NCI-H2196 treated with DMSO at 0.1 percent for 48 hours (cell line): Measurements from ENCODE around the gene SLC13A5.
"Not testable (repeated sequence)": the region's sequence is repeated elsewhere in the genome, so short reads cannot be mapped to it uniquely, and the experiment has no call there.

ENCODE experiments used
- DNase-seq: peaks from one replicate; lab custom pipeline; 2025; ENCODE audit not compliant: unreplicated experiment; lab: John Stamatoyannopoulos, UW

Gene SLC13A5

DNA sequence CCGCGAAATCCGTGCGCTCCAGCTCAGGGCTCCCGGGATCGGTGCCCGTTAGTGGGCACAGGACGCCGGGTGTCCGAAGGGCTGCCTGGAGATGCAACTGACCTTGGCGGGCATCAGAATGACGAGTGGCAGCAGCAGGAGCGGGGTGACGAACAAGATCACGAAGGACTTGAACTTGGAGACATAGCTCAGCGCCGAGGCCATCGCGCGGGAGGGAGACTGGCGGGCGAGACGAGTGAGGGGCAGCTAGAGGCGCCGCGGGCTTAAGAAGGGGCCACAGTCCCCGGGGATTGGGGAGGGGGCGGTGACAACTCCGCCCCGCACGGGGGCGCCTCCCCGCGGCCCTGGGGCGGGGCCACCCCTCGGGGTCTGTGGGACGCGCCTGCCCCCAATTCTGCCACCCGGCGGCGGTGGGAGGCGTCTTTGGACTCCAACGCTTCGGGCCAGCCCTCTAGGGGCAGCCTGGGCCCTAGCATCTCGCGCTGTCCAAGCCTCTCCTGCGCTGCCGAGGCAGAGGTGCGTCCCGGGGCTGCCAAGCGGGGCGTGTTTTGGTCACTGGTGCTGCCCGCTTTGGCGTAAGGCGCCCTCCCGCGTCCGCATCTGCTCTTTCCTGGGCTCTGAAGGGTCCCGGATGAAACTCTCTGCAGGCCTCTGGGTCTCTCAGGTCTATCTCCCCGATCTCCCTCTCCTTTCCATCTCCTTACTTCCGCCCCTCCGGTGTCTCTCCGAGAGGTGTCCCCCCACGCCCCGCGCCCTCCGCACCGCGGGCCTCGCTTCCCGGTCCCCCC is at the start of gene SLC13A5:
Gene SLC13A5 (minus strand): TSS at position 240 of the 788 bp plus-strand sequence. CDS start 36 bp downstream, at position 204.
- DNase-seq = no peak

DNA sequence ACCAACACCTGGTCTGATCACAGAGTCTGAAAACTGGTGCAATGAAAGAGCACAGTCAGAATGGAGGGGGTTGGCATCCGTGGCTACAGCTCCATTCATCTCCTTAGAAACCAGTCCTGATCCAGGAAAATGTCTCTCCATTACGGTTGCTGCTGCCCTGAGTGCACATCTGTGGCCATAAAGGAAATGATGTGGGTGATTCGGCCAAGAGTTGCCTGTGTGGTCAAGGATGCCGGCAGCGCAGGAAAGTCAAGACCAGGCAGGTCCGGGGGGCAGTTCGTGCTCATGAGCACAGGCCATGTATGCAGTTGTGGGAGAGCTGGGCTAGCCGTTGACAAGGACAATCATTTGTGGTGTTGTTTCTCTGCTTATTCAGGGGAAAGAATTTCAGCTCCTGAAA is 48.6 kb upstream of the SLC13A5 start:
- no peak for DNase-seq

DNA sequence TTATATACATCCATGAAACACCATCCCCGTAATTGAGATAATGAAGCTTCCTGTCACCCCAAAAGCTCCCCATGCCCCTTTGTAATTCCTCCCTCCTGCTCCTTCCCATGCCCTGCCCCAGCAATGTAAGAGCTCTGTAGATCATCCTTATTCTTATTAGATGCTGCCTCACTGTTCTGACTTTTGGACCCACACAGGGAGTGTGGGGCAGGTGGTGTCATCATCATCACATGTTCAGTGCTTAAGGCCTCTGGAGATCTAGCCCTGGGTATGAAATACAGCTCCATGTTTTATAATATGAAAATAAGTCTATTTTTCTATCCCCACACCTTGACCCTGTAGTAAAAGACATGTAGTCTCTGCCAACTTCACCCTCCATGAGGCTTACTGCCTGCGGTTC is 44.6 kb upstream of the SLC13A5 start:
- DNase-seq = no peak

DNA sequence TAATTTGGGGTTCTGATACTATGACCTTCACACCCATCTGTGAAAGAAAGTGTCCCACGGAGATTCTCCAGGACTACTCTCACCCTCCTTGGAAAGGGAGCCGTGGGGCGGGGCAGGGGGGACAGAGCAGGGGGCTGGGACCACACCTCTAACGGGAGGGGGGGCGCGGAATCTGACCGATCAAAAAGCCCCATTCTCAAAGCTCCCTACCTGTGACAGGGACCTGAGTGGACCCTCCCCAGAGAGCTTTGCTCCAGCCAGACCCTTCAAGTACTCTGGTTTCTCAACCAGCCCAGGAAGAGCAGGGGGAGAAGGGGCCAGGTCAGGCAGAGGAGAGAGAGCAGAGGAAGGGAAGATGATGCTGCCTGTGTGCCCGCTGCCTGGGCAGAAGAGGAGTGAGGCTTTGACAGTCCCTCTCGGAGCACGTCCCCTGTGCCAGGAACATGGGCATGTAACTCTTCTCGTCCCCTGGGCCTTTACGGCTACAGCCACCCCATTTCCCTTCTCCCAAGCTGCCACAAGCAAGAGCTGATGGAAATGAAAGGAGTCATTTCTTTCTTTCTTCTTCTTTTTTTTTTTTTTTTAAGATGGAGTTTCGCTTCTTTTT is 43.4 kb upstream of the SLC13A5 start:
- DNase-seq = no peak

DNA sequence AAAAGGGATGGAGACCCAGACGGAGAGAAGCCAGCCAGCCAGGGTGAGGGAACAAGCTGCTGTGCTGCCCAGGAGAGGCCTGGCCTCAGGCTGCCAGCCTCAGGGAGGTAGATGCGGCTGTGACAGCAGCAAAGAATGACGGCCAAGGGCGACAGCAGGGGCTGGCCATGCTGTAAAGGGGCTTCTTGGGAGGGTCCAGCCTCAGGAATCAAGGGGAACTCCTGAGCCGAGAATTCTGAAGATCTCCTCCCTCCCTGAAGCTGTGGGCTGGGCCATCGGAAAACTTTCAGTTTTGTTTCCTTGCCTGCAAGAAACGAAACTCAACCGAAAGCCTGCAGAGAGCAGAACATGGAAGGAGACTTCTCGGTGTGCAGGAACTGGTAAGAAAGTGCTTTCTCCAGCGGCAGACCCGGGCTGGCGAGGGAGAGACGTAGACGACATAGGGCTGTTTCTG is 42.6 kb upstream of the SLC13A5 start, which contains the start of gene XAF1:
Gene XAF1 (plus strand): TSS at position 316 of the 454 bp plus-strand sequence. CDS start 33 bp downstream, at position 349.
- DNase-seq = no peak

DNA sequence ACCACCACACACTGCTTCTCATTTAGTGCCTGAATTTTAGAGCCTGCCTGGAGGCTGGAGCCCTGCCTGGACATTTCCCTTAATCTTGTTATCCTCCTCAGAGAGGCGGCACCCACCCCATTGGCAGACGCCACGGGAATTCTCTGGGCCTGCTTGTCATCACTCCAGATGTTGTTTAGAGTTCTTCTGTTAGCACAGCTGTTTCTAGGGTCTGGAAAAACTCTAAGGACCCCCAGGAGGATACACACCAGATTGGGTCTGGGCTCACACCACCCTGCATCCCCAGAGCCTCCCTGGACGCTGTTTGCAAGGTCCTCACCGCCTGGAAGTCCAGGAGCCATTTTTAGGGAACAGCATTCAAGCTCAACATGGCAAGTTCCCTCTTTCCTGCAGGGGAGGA is 42.1 kb upstream of the SLC13A5 start:
- no peak for DNase-seq

DNA sequence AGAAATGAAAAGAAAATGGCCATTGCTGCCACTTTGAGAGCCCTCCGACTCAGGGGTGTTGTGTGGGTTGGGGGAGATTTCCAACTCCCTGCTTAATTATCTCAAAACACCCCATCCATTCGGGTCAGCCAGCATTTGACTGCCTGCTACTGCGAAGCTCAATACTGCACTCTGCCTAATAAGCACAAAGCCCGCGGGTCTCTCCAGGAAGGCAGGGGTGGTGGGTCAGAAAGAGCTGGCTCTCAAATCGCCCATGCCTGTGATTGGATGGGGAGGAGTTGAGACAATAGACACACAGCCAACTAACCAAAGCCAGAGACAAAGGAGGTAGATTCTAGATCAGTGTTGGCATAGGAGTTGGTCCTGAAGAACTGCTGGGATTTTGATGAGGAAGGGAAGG is 40.4 kb upstream of the SLC13A5 start:
- DNase-seq = no peak

DNA sequence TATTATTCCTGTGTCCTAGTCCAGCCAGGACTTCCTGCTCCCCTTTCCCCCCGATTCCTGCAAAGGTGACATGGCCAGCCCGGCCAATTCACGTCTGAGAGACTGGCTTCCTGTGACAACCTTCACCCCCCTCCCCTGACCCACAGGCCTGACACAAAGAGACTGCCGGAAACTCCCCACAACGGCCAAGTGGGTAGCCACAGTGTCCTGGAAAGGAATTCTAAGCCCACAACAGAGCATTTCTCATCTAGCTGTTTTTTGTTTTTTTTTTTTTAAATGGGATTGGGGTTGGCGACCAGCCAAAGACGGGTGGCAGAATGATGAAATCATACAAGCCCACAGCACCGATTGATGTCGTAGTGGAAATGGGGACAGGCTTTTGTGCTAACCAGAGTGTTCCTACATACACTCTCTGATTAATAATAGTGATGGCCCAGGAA is 39.9 kb upstream of the SLC13A5 start:
- no peak for DNase-seq

DNA sequence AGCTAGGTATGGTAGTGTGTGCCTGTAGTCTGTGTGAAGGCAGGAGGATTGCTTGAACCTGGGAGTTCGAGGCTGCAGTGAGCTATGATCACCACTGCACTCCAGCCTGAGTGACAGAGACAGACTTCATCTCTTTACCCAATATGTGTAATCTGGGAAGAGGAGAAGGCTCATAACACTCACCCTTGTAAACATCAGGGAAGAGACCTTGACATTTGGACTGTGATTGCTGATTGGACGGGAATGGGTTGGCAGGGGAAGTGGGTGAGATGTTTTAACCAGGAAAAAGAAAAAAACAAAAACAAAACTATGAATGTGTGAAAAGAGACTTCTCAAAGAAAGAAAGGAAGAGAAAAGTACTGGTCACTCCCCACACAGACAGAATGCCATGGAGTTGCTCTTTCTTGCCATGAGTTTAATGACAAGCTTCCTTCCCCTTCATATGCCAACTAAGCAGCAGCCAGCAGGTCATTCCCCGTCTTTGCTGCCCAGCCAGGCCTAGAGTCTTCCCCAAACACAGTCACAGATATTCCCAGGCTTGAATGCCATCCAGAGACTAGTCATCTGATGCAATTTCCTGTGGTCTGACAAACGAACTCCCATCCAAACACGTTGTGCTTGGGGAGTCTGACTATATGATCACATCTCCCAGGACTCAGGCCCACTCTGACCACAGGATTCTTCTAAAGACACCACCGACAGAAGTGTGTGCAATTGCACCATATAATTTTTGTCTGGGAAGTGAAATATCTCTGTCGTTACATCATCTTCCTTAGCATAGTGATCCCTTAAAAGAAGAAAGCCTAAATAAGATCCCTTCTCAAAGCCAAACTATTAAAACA is 39.1 kb upstream of the SLC13A5 start:
- DNase-seq = no peak

DNA sequence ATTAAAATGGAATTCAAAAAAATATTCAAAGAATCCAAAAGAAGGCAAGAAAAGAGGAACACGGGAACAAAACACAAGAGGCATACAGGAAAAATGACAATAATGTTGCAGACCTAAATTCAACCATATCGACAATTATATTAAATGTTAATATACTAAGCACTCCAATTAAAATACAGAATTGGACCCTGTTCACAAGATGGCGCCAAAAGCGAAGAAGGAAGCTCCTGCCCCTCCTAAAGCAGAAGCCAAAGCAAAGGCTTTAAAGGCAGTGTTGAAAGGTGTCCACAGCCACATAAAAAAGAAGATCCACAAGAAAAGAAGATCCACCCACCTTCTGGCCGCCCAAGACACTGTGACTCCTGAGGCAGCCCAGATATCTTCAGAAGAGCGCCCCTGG is 36.4 kb upstream of the SLC13A5 start:
- no peak for DNase-seq

DNA sequence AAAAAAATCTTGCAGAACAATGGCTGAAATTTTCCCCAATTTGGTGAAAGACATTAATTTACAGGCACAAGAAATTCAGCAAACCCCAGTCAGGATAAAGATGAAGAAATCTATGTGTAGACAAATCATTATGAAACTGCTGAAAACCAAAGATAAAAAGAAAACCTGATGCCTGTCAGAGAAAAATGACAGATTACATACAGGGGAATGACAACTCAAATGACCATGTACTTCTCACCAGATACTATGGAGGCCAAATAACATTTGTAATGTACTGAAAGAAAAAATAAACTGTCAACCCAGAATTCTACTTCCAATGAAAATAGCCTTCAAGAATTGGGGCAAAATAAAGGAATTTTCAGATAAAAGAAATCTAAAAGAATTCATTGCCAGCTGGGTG is 35.4 kb upstream of the SLC13A5 start:
- DNase-seq = no peak

DNA sequence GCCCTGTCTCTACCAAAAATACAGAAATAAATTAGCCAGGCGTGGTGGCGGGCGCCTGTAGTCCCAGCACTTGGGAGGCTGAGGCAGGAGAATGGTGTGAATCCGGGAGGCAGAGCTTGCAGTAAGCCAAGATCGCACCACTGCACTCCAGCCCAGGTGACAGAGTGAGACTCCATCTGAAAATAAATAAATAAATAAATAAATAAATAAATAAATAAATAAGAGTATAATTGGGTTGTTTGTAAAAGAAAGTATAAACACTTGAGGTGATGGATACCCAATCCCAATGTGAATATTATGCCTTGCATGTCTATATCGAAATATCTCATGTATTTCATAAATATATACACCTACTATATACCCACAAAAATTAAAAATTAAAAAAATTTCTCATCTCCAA is 33.5 kb upstream of the SLC13A5 start:
- not testable (repeated sequence) for DNase-seq

DNA sequence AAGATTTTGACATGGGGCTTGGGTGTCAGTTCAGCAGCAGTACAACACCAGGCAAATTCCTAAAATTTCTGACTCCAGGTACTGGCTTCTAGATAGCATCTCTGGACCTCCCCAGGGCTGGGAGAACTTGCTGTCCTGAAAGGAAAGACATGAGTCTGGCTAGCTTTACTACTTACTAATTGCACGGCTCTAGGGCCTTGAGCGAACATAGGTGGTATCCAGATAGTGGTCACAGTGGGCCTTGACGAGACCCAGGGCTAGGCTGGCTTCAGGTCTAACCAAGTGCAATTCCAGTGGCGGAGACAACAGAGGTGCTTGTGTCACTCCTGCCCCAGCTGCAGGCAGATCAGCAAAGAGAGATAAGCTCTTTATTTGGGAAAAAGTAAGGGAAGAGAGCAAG is 16.4 kb upstream of the SLC13A5 start:
- DNase-seq = no peak

DNA sequence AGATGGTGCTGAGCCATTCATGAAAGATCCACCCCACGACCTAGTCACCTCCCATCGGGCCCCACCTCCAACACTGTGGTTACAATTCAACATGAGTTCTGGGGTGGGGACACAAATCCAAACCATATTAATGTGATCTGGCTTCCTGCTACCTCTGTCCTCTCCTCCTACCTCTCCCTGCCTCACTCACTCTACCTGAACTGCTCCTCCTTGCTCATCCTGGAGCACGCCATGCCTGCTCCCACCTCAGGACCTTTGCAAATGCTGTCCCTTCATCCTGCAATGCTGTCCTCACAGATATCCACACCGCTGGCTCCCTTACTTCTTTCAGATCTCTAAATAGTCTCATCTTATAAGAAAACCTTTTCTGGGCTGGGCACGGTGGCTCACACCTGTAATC is 10.8 kb upstream of the SLC13A5 start:
- no peak for DNase-seq

DNA sequence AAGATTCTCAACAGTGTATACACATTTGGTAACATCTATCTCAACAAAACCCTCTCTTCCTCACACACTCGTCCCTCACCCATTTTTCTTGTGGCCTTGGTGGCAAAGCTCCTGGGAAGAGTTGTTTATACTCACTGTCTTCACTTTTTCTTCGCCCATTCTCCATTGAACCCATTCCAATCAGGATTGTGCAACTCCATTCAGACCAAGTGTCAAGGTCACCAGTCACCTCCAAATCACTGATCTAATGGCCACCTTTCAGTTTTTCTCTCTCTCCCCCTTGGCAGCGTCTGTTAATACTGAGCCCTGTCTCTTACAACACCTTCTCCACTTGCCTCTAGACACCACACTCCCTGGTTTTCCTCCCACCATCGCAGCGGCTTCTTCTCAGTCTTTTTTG is 8.6 kb upstream of the SLC13A5 start:
- DNase-seq = no peak

DNA sequence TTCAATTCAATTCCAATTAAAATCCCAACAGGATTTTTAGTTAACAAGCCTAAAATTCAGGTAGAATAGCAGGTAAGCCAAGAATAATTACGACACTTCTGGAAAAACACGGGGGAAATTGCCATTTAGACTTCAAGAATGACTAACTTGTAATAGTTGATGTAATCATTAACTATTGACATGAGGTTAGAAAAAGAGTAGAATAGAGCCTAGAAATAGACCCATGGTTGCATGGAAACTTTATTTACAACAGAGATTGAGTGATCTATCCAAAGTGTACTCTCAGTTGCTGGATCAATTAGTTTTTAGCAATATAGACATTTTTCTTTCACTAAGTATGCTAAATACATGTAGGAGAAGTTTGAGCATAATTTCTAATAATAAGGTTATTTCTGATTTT is 3.6 kb upstream of the SLC13A5 start:
- no peak for DNase-seq

DNA sequence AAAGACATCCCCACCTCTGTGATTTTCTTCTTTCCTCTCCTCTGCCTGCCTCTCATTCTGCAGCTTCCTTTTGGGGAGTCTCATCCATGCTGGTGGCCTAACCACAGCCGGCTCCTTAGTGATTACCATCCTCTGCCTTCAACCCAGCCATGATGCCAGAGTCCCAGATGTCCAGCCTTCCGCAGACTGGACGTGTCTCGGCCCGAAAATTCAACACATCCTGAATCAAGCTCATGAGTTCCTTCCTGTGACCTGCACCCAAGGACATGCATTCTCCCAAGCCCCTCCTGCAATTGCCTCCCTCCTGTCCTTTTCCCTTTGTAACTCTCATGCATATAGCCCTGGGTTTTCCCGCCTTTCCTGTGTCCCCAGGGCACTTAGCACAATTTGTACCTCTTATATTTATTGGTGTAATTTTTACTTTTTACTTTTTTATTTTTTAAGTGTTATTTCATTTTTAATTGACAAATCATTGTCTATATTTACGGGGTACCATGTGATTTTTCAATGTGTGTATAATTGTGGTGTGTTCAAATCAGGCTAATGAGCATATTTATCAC is 1.2 kb upstream of the SLC13A5 start:
- DNase-seq = no peak

DNA sequence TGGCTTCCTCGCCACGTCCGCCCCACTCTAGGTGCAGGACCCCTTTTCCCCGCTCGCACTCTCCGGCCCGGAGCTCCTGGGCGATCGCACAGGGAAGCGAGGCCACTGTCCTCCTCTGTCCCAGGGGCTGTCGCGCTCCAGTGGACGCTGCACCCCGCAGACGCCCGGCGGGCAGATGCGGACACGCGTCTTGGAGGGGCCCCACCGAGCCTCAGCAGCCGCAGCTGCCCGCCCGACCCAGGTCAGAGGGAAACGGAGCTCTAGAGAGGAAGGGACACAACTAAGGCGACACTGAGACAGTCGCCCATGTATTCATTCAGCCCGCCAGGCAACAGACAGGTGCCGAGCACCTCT is 726 bp upstream of the SLC13A5 start:
- no peak for DNase-seq

DNA sequence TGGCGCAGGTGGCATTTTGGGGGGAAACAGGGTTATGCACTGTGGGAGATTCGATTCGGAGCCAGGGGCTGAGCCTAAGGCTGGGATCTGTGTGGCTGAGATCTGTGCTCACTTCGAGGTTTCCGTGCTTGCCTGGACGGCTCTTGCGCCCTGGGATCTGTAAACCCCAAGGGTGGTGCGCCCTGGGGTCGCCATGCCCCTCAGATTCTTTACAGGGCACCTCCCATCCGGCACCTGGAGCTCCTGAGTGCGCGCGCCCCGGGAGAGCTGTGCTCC is 377 bp downstream of the SLC13A5 start:
- no peak for DNase-seq

DNA sequence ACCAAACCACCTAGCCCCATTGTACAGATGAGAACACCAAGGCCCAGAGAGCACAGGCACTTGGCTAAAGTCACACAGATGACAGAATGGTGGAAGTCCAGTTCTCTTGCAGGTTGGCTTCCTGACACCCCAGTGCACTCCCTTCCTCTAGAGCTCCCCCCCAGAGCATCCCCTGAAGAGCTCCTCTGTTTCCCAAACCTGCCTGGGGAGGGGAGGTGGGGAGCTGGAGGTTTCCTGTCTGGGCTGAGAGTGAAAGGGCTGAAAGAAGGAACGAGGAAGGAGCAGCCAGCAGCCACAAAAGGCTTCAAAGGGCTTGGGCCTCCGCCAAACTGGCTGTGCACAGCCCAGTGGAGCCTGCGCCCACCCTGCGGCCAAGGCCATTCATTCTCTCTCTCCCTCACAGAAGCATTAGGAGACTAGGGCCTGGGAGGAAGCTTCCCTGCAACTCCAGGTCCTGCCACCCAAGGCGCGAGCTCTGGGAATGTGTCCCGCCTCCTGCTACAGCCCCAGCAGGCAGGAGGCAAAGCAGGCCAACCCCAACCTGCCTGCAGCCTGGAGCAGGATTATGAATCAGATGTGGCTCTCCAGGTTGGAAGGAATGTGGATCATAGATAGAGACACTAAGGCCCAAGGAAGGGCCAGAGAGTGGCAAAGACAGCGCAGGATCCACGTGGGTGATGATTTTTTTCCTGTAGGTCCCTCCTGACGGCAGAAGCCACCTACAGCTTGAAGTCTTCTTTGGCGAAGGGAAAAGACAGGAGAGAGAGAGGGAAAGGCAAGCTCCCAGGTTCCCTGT is 913 bp downstream of the SLC13A5 start:
- no peak for DNase-seq

DNA sequence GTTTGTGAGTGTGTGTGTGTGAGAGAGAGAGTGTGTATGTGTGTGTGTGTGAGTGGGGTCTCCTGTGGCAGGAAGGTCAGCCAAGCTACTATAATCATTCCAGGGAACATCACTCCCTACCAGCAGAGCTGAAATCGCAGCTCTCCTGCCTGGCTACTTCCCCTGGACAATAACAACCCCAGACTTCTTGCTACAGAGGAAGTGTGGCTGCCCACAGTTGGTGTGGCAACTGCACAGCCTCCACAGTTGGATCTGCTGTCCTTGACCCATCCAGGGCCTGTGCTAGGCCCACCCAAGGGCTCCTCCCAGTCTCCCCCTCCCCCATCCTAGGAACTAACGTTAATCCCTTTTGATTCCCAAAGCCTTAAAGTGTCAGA is 1.5 kb downstream of the SLC13A5 start:
- no peak for DNase-seq
